ENCODE data around the gene PTPRO. TPM values are rescaled to one million over a fixed set of nuclear protein-coding genes. Genes with fewer than 3 reads are reported as not detected.
A peak's percentile ranks its signal among the peaks of the same experiment; 100 is the strongest.

The PTPRO gene
- total RNA-seq, 1 experiment from 2014 or later, result 2.8 TPM

DNA sequence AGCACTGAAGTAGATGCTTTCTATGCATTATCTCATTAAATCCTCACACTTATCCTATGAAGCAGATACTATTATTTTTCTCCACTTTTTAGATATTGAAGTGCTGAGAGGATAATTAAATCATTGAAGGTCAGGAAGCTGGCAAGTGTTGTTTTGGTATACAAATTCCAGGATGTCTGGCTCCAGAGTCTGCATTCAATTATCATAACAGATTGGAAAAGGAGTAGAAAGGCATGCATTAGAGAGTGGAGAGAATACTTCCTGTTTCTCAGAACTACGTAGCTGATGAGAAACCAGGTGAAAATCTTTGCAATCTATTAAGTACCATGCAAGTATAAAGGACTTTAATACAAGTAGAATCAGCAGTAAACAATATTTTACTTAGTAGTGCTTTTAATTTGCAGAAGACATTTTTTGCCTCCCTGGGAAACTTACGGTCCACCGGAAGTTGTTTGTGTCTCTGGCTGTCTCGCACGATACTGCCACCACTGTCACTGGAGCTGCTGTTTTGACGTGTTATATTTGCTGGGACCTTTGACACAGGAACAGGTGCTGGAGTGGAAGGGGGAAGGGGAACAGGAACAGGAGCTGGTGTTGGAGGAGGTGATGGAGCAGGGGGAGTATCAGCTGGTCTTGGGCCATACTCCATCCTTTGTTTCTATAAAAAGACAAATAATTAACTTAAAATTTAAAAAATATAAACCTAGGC lies 308.9 kb downstream of the PTPRO start:
- intact Hi-C loops (cut with micrococcal nuclease; ENCODE audit: unreplicated experiment), result no loop called here
- peak; percentile 39 for DNase-seq (ENCODE audit: low spot score)
- no peak overlapping the region for H3K27ac ChIP-seq (ENCODE audit: low read depth, low read length, poor library complexity, severe bottlenecking)
- no peaks in the 10 kb centered on the region for H3K36me3 ChIP-seq (ENCODE audit: insufficient read depth, low read length, poor library complexity, severe bottlenecking)
- POLR2A ChIA-PET (ENCODE audit: low non-redundant PET), result no interaction called here
- no peak overlapping the region for H3K4me3 ChIP-seq (ENCODE audit: low read depth, low read length, poor library complexity, severe bottlenecking)
- H3K9me3 ChIP-seq (ENCODE audit: low read depth, low read length, poor library complexity, severe bottlenecking), result no peaks in the 10 kb centered on the region
- H3K4me1 ChIP-seq (ENCODE audit: insufficient read depth, low read length, poor library complexity, severe bottlenecking), result peaks cover 29% of the 10 kb centered on the region
- BruUV-seq (replicated peaks), result no TSS peak
- CTCF ChIA-PET, result no interaction called here
- no peaks in the 10 kb centered on the region for H3K27me3 ChIP-seq (replicated peaks; ENCODE audit: insufficient read depth, low read depth, low read length, poor library complexity)
- TF ChIP-seq, protein P1, sequence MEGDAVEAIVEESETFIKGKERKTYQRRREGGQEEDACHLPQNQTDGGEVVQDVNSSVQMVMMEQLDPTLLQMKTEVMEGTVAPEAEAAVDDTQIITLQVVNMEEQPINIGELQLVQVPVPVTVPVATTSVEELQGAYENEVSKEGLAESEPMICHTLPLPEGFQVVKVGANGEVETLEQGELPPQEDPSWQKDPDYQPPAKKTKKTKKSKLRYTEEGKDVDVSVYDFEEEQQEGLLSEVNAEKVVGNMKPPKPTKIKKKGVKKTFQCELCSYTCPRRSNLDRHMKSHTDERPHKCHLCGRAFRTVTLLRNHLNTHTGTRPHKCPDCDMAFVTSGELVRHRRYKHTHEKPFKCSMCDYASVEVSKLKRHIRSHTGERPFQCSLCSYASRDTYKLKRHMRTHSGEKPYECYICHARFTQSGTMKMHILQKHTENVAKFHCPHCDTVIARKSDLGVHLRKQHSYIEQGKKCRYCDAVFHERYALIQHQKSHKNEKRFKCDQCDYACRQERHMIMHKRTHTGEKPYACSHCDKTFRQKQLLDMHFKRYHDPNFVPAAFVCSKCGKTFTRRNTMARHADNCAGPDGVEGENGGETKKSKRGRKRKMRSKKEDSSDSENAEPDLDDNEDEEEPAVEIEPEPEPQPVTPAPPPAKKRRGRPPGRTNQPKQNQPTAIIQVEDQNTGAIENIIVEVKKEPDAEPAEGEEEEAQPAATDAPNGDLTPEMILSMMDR (conservative IDR thresholded peaks at IDR 0.05; ENCODE audit: low read depth, low read length), result no peak
- no peak for TF ChIP-seq EZH2 (IDR thresholded peaks at IDR 0.05; ENCODE audit: borderline replicate concordance, low read depth, low read length, poor library complexity, severe bottlenecking)

DNA sequence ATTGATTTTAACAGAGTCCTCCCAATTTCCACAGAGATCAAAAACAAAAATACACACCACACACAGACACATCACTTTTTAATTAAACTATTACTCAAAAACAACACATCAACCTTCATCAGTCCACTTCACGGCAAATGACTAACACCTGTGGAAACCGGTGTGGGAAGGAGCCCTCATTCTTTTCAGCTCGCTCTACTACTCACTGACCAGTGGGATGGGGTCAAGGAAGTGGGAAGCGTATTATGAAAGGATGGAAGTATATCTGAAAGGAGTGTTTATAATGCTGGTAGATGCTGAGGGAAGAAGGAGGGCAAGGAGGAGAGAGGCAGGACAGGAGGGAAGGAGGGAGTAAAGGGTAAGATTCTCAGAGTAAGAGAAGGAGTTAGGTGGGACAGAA lies 310.4 kb downstream of the PTPRO start:
- Histone ChIP-seq H3K4me3 (ENCODE audit: low read depth, low read length, poor library complexity, severe bottlenecking) (no peak overlapping the region), H3K9me3 (ENCODE audit: low read depth, low read length, poor library complexity, severe bottlenecking) (no peaks in the 10 kb centered on the region), H3K27me3 (replicated peaks; ENCODE audit: insufficient read depth, low read depth, low read length, poor library complexity) (no peaks in the 10 kb centered on the region), H3K36me3 (ENCODE audit: insufficient read depth, low read length, poor library complexity, severe bottlenecking) (no peaks in the 10 kb centered on the region), H3K27ac (ENCODE audit: low read depth, low read length, poor library complexity, severe bottlenecking) (no peak overlapping the region), H3K4me1 (ENCODE audit: insufficient read depth, low read length, poor library complexity, severe bottlenecking) (peaks cover 37% of the 10 kb centered on the region)
- CTCF ChIA-PET, result no interaction called here
- TF ChIP-seq, protein P1 (conservative IDR thresholded peaks at IDR 0.05; ENCODE audit: low read depth, low read length), result no peak
- no peak for TF ChIP-seq EZH2 (IDR thresholded peaks at IDR 0.05; ENCODE audit: borderline replicate concordance, low read depth, low read length, poor library complexity, severe bottlenecking)
- no peak for DNase-seq (ENCODE audit: low spot score)
- BruUV-seq (replicated peaks), result no TSS peak
- intact Hi-C loops (cut with micrococcal nuclease; ENCODE audit: unreplicated experiment), result no loop called here
- POLR2A ChIA-PET (ENCODE audit: low non-redundant PET), result no interaction called here

DNA sequence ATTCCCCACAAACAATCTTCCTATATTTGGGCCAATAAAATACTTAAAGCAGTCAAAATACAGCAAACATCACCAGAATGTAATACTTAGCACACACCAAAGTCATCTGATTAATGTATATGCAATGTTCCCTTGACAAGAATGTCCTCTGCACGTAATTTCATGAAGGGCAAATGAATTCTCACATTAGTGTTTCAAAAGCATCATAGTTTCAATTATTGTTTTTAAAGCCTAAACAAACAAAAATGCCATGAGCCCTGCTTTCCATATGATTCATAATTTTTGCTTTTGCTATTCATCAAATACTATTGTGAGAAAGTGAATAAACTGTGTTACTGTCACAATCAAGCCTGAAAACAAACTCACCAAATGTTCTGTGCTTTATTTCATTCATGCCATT lies 310.9 kb downstream of the PTPRO start:
- Histone ChIP-seq H3K9me3 (ENCODE audit: low read depth, low read length, poor library complexity, severe bottlenecking) (no peaks in the 10 kb centered on the region), H3K27me3 (replicated peaks; ENCODE audit: insufficient read depth, low read depth, low read length, poor library complexity) (no peaks in the 10 kb centered on the region), H3K36me3 (ENCODE audit: insufficient read depth, low read length, poor library complexity, severe bottlenecking) (no peaks in the 10 kb centered on the region), H3K27ac (ENCODE audit: low read depth, low read length, poor library complexity, severe bottlenecking) (no peak overlapping the region), H3K4me3 (ENCODE audit: low read depth, low read length, poor library complexity, severe bottlenecking) (no peak overlapping the region), H3K4me1 (ENCODE audit: insufficient read depth, low read length, poor library complexity, severe bottlenecking) (peaks cover 40% of the 10 kb centered on the region)
- no peak for DNase-seq (ENCODE audit: low spot score)
- TF ChIP-seq, protein P1 (conservative IDR thresholded peaks at IDR 0.05; ENCODE audit: low read depth, low read length), result no peak
- no peak for TF ChIP-seq EZH2 (IDR thresholded peaks at IDR 0.05; ENCODE audit: borderline replicate concordance, low read depth, low read length, poor library complexity, severe bottlenecking)
- ChIA-PET CTCF (no interaction called here), POLR2A (ENCODE audit: low non-redundant PET) (no interaction called here)
- BruUV-seq (replicated peaks), result no TSS peak
- intact Hi-C loops (cut with micrococcal nuclease; ENCODE audit: unreplicated experiment), result no loop called here

Measured in A673 (cell line).